Kidney (tissue), 14 donors: Measurements from ENCODE around the gene IL2RG. TPM values are rescaled to one million over a fixed set of nuclear protein-coding genes. Genes with fewer than 3 reads are reported as not detected.

Experiments
- DNase-seq, 5 donors: peaks; one replicate each; pipeline ENCODE4 v3.0.0-alpha.2; 2013 to 2020
- FAIRE-seq: peaks from 2 replicates; lab custom pipeline; 2012; peaks lifted over from hg19 to GRCh38; lab: Jason Lieb, UNC
- H3K27ac ChIP-seq, 2 donors: one replicate each; pipeline ENCODE4 v1.7.0; 2013; ENCODE audit warnings: low read depth in 2 of 2, low read length in 2 of 2, inconsistent platforms in 1 of 2
- H3K27me3 ChIP-seq: one replicate; pipeline ENCODE4 v1.7.1; 2013; ENCODE audit warnings: low read length, inconsistent platforms; ENCODE audit not compliant: control insufficient read depth, insufficient read depth
- H3K36me3 ChIP-seq, 3 donors: one replicate each; pipeline versions ENCODE4 v1.7.0 to v1.7.1; 2013; ENCODE audit warnings: low read length in 3 of 3, control low read depth in 1 of 3, inconsistent platforms in 1 of 3; ENCODE audit not compliant: insufficient read depth in 3 of 3, control insufficient read depth in 2 of 3
- H3K4me1 ChIP-seq, 3 donors: one replicate each; pipeline versions ENCODE4 v1.7.0 to v1.7.1; 2013; ENCODE audit warnings: low read length in 3 of 3, inconsistent platforms in 1 of 3, low read depth in 1 of 3; ENCODE audit not compliant: control insufficient read depth in 2 of 3, insufficient read depth in 2 of 3
- H3K4me3 ChIP-seq, 3 donors: one replicate each; pipeline versions ENCODE4 v1.7.0 to v1.8.1; 2013; ENCODE audit warnings: low read length in 3 of 3, control low read depth in 1 of 3, inconsistent platforms in 1 of 3
- H3K9ac ChIP-seq, 3 donors: one replicate each; pipeline versions ENCODE4 v1.7.0 to v1.7.1; 2013; ENCODE audit warnings: low read length in 3 of 3, control low read depth in 1 of 3, inconsistent platforms in 1 of 3
- H3K9me3 ChIP-seq, 3 donors: one replicate each; pipeline versions ENCODE4 v1.7.0 to v1.7.1; 2013; ENCODE audit warnings: low read length in 3 of 3, control low read depth in 1 of 3, inconsistent platforms in 1 of 3; ENCODE audit not compliant: control insufficient read depth in 2 of 3, insufficient read depth in 1 of 3
- intact Hi-C: fragments of 100-400 bp; cut with DNase I; formaldehyde crosslinking; loops from one replicate; pipeline ENCODE4 v1.11.1; 2022
- polyA plus RNA-seq: library from polyadenylated mRNA; stranded (reverse); fragments of 350-450 nt; fragmentation: Illumina TruSeq; extraction: RNeasy Lipid Tissue Mini Kit (QIAGEN cat#74804); gene quantifications from one replicate; pipeline ENCODE4 v1.2.3, GENCODE V29; 2014; ENCODE audit warnings: low read depth, low replicate concordance; ENCODE audit not compliant: insufficient read depth
- total RNA-seq: library from RNA; stranded (reverse); fragmentation: NEBNext Ultra II Directional; extraction: Animal tissue kit (Norgen Biotek cat#: 25700); gene quantifications from one replicate; pipeline ENCODE4 v1.2.1, GENCODE V29; 2021
- TF ChIP-seq, protein P1 (sequence below): IDR thresholded peaks from 3 replicates; pipeline ENCODE4 v1.5.1; 2012; ENCODE audit warnings: mild to moderate bottlenecking, moderate library complexity, borderline replicate concordance; ENCODE audit not compliant: insufficient read depth; ENCODE audit errors: extremely low read depth
- donor health status: control.
- donor health status: control.
- donor health status: control.
- donor health status: control.
- donor health status: control.
- donor health status: DM: yes; HTN: yes; CAD: no.
- donor health status: Normal renal cell carcinoma (clear cell type).

IL2RG gene
- total and polyA plus RNA-seq, 2 donors from 2014 or later: 3.1 to 15.0 TPM

DNA sequence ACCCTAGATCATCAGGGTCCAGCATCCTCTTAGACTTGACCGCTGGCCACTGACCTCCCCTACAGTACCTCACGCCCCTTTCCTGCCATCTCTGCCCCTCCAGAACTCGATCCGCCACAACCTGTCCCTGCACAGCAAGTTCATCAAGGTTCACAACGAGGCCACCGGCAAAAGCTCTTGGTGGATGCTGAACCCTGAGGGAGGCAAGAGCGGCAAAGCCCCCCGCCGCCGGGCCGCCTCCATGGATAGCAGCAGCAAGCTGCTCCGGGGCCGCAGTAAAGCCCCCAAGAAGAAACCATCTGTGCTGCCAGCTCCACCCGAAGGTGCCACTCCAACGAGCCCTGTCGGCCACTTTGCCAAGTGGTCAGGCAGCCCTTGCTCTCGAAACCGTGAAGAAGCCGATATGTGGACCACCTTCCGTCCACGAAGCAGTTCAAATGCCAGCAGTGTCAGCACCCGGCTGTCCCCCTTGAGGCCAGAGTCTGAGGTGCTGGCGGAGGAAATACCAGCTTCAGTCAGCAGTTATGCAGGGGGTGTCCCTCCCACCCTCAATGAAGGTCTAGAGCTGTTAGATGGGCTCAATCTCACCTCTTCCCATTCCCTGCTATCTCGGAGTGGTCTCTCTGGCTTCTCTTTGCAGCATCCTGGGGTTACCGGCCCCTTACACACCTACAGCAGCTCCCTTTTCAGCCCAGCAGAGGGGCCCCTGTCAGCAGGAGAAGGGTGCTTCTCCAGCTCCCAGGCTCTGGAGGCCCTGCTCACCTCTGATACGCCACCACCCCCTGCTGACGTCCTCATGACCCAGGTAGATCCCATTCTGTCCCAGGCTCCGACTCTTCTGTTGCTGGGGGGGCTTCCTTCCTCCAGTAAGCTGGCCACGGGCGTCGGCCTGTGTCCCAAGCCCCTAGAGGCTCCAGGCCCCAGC, 10.5 kb downstream of the IL2RG start:
- Histone ChIP-seq H3K4me1 (peaks cover 0 to 2% (median 0%) of the 10 kb centered on the region in 3 donors), H3K27ac (no peak overlapping the region), H3K27me3 (no peaks in the 10 kb centered on the region), H3K9ac (no peak overlapping the region), H3K9me3 (no peaks in the 10 kb centered on the region), H3K36me3 (no peaks in the 10 kb centered on the region), H3K4me3 (no peak overlapping the region)
- no peak for FAIRE-seq
- TF ChIP-seq, protein P1, sequence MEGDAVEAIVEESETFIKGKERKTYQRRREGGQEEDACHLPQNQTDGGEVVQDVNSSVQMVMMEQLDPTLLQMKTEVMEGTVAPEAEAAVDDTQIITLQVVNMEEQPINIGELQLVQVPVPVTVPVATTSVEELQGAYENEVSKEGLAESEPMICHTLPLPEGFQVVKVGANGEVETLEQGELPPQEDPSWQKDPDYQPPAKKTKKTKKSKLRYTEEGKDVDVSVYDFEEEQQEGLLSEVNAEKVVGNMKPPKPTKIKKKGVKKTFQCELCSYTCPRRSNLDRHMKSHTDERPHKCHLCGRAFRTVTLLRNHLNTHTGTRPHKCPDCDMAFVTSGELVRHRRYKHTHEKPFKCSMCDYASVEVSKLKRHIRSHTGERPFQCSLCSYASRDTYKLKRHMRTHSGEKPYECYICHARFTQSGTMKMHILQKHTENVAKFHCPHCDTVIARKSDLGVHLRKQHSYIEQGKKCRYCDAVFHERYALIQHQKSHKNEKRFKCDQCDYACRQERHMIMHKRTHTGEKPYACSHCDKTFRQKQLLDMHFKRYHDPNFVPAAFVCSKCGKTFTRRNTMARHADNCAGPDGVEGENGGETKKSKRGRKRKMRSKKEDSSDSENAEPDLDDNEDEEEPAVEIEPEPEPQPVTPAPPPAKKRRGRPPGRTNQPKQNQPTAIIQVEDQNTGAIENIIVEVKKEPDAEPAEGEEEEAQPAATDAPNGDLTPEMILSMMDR: no peak
- no peak for DNase-seq
- intact Hi-C loops: no loop called here

DNA sequence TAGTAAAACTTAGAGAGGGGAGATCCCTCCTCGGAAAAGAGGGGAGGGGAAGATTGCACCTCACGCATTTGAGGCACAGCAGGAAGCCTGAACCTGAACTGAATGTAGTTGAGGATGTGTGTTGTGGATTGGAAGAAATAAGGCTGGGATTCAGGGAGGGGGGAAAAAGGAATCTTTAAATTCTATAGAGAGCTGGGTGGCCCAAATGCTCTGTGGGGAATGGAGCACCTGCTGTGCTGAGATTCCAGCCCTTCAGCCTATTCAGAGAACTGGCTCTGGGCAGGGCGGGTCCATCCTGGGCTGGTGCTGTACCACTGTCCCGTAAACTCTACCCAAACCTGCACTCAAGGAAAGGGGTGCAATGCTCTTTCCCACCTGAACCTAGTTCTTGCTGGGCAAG, 11.6 kb downstream of the IL2RG start:
- DNase-seq: no peak

DNA sequence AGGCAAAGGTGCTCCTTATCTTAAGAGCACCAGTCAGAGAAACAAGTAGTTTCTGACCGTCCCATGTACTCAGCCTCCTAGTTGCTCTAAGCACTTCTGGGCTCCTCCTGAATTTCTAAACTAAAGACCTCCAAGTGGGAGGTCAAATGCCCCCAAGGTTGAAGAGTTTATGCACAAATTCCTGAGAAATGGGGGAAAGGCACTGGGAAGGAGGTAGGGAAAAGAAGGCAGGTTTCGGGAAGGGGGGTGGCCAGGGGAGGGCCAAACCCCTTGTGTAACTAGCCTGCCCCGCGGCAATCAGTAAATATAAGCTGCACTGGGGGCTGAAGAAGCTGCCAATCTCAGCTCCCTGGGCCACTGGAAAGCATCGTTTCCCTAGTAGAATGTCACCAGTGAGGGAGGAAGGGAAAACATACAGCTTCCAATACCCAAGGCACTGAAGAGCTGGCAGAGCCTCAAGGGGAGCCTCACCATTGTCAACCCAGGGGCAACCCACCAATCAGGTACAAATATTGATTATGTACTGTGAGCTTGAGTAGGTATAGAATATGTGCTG, 12.3 kb downstream of the IL2RG start:
- FAIRE-seq (no peak), DNase-seq (no peak)
- Histone ChIP-seq H3K4me1 (peaks cover 0 to 2% (median 0%) of the 10 kb centered on the region in 3 donors), H3K27me3 (no peaks in the 10 kb centered on the region), H3K27ac (no peak overlapping the region), H3K9ac (no peak overlapping the region), H3K4me3 (no peak overlapping the region), H3K9me3 (no peaks in the 10 kb centered on the region), H3K36me3 (no peaks in the 10 kb centered on the region)
- intact Hi-C loops: no loop called here
- TF ChIP-seq, protein P1: no peak

More for the DNA sequence above, 11.6 kb downstream of the IL2RG start:
- Histone ChIP-seq H3K9me3 (no peaks in the 10 kb centered on the region), H3K36me3 (no peaks in the 10 kb centered on the region), H3K9ac (no peak overlapping the region), H3K27me3 (no peaks in the 10 kb centered on the region), H3K27ac (no peak overlapping the region), H3K4me3 (no peak overlapping the region), H3K4me1 (peaks cover 0 to 2% (median 0%) of the 10 kb centered on the region in 3 donors)
- TF ChIP-seq, protein P1: no peak
- intact Hi-C loops: no loop called here
- FAIRE-seq: no peak
